ENCODE measurements around the gene PATE3. TPM values are rescaled to one million over a fixed set of nuclear protein-coding genes. Genes with fewer than 3 reads are reported as not detected.

Gene PATE3
- total RNA-seq, 1 donor from 2014 or later, result not detected

DNA sequence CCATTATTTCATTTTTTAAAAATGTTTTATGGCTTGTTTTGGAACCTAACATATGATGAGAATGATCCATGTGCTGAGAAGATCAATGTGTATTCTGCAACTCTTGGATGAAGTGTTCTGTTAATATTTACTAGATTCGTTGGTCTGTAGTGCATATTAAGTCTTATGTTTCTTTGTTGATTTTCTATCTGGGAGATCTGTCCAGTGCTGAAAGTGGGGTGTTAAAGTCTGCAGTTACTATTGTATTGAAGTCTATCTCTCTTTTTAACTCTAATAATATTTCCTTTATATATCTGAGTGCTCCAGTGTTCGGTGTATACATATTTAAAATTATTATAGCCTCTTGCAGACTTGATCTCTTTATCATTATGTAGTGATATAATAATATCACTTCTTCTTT lies 11.9 kb downstream of the PATE3 start:
- Mint-ChIP-seq H3K9me3 (ENCODE audit: unreplicated experiment) (peaks cover 13% of the 10 kb centered on the region), H3K36me3 (ENCODE audit: low read depth, unreplicated experiment) (no peaks in the 10 kb centered on the region), H3K4me3 (ENCODE audit: unreplicated experiment) (no peak overlapping the region), H3K27ac (ENCODE audit: unreplicated experiment) (no peak overlapping the region), H3K4me1 (ENCODE audit: low read depth, unreplicated experiment) (no peaks in the 10 kb centered on the region), H3K27me3 (ENCODE audit: low read depth, unreplicated experiment) (no peaks in the 10 kb centered on the region)
- H2AFZ ChIP-seq (ENCODE audit: low read depth, low read length), result no peak overlapping the region
- H3K36me3 ChIP-seq (ENCODE audit: insufficient read depth, low read length), result no peaks in the 10 kb centered on the region
- TF ChIP-seq, protein P1, sequence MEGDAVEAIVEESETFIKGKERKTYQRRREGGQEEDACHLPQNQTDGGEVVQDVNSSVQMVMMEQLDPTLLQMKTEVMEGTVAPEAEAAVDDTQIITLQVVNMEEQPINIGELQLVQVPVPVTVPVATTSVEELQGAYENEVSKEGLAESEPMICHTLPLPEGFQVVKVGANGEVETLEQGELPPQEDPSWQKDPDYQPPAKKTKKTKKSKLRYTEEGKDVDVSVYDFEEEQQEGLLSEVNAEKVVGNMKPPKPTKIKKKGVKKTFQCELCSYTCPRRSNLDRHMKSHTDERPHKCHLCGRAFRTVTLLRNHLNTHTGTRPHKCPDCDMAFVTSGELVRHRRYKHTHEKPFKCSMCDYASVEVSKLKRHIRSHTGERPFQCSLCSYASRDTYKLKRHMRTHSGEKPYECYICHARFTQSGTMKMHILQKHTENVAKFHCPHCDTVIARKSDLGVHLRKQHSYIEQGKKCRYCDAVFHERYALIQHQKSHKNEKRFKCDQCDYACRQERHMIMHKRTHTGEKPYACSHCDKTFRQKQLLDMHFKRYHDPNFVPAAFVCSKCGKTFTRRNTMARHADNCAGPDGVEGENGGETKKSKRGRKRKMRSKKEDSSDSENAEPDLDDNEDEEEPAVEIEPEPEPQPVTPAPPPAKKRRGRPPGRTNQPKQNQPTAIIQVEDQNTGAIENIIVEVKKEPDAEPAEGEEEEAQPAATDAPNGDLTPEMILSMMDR (IDR thresholded peaks at IDR 0.05; ENCODE audit: insufficient read depth, low read depth, low read length), result no peak
- no peak for TF ChIP-seq EZH2 (IDR thresholded peaks at IDR 0.05; ENCODE audit: insufficient read depth, low read length)
- H3K79me2 ChIP-seq (ENCODE audit: insufficient read depth, low read length), result no peaks in the 10 kb centered on the region
- FAIRE-seq (no peak), DNase-seq (ENCODE audit: low read depth) (no peak)
- no peaks in the 10 kb centered on the region for H3K27me3 ChIP-seq (ENCODE audit: insufficient read depth, low read length)
- H3K4me3 ChIP-seq (ENCODE audit: insufficient read depth, low read depth, low read length), result no peak overlapping the region
- H3K27ac ChIP-seq (ENCODE audit: low read depth, low read length), result no peak overlapping the region
- H3K9me3 ChIP-seq (ENCODE audit: insufficient read depth, low read depth, low read length), result peaks cover 7% of the 10 kb centered on the region
- no peaks in the 10 kb centered on the region for H4K20me1 ChIP-seq (ENCODE audit: insufficient read depth, low read length)
- no peak overlapping the region for H3K9ac ChIP-seq (ENCODE audit: low read length)
- no peak overlapping the region for H3K4me2 ChIP-seq (ENCODE audit: low read length)
- no peaks in the 10 kb centered on the region for H3K4me1 ChIP-seq (ENCODE audit: insufficient read depth, low read length)

DNA sequence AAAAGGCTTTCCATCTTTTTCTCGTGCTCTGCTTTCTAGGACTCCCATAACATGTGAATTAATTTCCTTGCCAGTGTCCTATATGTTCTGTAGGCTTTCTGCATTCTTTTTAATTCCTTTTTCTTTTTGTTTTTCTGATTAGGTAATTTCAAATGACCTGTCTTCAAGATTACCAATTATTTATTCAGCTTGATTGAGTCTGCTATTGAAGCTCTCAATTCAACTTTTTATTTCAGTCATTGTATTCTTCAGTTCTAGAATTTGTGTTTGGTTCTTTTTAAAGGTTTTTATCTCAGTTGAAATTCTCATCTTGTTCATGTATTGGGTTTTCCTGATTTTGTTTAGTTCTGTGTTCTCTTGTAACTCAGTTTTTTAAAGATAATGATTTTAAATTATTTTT lies 14.5 kb downstream of the PATE3 start:
- Mint-ChIP-seq H3K9me3 (ENCODE audit: unreplicated experiment) (peaks cover 9% of the 10 kb centered on the region), H3K36me3 (ENCODE audit: low read depth, unreplicated experiment) (no peaks in the 10 kb centered on the region), H3K27ac (ENCODE audit: unreplicated experiment) (no peak overlapping the region), H3K27me3 (ENCODE audit: low read depth, unreplicated experiment) (no peaks in the 10 kb centered on the region), H3K4me3 (ENCODE audit: unreplicated experiment) (no peak overlapping the region), H3K4me1 (ENCODE audit: low read depth, unreplicated experiment) (no peaks in the 10 kb centered on the region)
- Histone ChIP-seq H3K9me3 (ENCODE audit: insufficient read depth, low read depth, low read length) (peaks cover 7% of the 10 kb centered on the region), H3K9ac (ENCODE audit: low read length) (no peak overlapping the region), H3K4me2 (ENCODE audit: low read length) (no peak overlapping the region), H3K4me1 (ENCODE audit: insufficient read depth, low read length) (no peaks in the 10 kb centered on the region), H3K27ac (ENCODE audit: low read depth, low read length) (no peak overlapping the region), H3K79me2 (ENCODE audit: insufficient read depth, low read length) (no peaks in the 10 kb centered on the region), H4K20me1 (ENCODE audit: insufficient read depth, low read length) (no peaks in the 10 kb centered on the region), H3K27me3 (ENCODE audit: insufficient read depth, low read length) (no peaks in the 10 kb centered on the region), H3K4me3 (ENCODE audit: insufficient read depth, low read depth, low read length) (no peak overlapping the region), H3K36me3 (ENCODE audit: insufficient read depth, low read length) (no peaks in the 10 kb centered on the region), H2AFZ (ENCODE audit: low read depth, low read length) (no peak overlapping the region)
- DNase-seq (ENCODE audit: low read depth), result no peak
- no peak for FAIRE-seq
- TF ChIP-seq, protein P1 (IDR thresholded peaks at IDR 0.05; ENCODE audit: insufficient read depth, low read depth, low read length), result no peak
- TF ChIP-seq EZH2 (IDR thresholded peaks at IDR 0.05; ENCODE audit: insufficient read depth, low read length), result no peak

DNA sequence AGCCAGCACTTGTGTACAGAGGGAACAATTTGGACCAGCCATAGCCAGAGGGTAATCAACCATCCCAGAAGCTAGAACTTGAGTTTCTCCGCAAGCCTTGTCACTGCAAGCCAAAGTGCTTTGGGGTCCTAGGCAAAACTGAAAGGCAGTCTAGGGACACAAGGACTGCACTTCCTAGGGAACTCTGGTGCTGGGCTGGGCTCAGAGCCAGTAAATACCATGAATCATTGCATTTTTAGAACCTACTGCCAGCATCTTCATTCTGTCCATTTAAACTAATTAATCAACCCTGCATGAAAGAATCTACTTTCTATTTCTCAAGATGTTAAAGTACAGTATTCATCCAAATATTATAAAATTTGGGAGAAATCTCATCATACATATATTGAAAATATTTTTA lies 20.0 kb downstream of the PATE3 start:
- H2AFZ ChIP-seq (ENCODE audit: low read depth, low read length), result no peak overlapping the region
- TF ChIP-seq EZH2 (IDR thresholded peaks at IDR 0.05; ENCODE audit: insufficient read depth, low read length), result no peak
- TF ChIP-seq, protein P1 (IDR thresholded peaks at IDR 0.05; ENCODE audit: insufficient read depth, low read depth, low read length), result no peak

More for the DNA sequence above, 20.0 kb downstream of the PATE3 start:
- no peaks in the 10 kb centered on the region for H3K36me3 ChIP-seq (ENCODE audit: insufficient read depth, low read length)
- H3K9ac ChIP-seq (ENCODE audit: low read length), result no peak overlapping the region
- no peaks in the 10 kb centered on the region for H3K27me3 ChIP-seq (ENCODE audit: insufficient read depth, low read length)
- no peaks in the 10 kb centered on the region for H3K79me2 ChIP-seq (ENCODE audit: insufficient read depth, low read length)
- no peak for FAIRE-seq
- H3K4me1 ChIP-seq (ENCODE audit: insufficient read depth, low read length), result no peaks in the 10 kb centered on the region
- Mint-ChIP-seq H3K9me3 (ENCODE audit: unreplicated experiment) (peaks cover 2% of the 10 kb centered on the region), H3K27ac (ENCODE audit: unreplicated experiment) (no peak overlapping the region), H3K27me3 (ENCODE audit: low read depth, unreplicated experiment) (no peaks in the 10 kb centered on the region), H3K4me3 (ENCODE audit: unreplicated experiment) (no peak overlapping the region), H3K36me3 (ENCODE audit: low read depth, unreplicated experiment) (no peaks in the 10 kb centered on the region), H3K4me1 (ENCODE audit: low read depth, unreplicated experiment) (no peaks in the 10 kb centered on the region)
- H3K9me3 ChIP-seq (ENCODE audit: insufficient read depth, low read depth, low read length), result peaks cover 7% of the 10 kb centered on the region
- peak; percentile 54 for DNase-seq (ENCODE audit: low read depth)
- H4K20me1 ChIP-seq (ENCODE audit: insufficient read depth, low read length), result no peaks in the 10 kb centered on the region
- H3K4me2 ChIP-seq (ENCODE audit: low read length), result no peak overlapping the region
- no peak overlapping the region for H3K4me3 ChIP-seq (ENCODE audit: insufficient read depth, low read depth, low read length)
- H3K27ac ChIP-seq (ENCODE audit: low read depth, low read length), result no peak overlapping the region
